ENCODE data around the gene XAGE5. TPM values are rescaled to one million over a fixed set of nuclear protein-coding genes. Genes with fewer than 3 reads are reported as not detected.

Gene XAGE5
- total RNA-seq, 2 experiments from 2014 or later, result not detected

Other genes with a start within 250 kb of the XAGE5 start
- gene SSX7, start 156.4 kb upstream of the XAGE5 start, total RNA-seq, result not detected
- gene SSX2, start 104.1 kb upstream of the XAGE5 start, total RNA-seq, result not detected
- not detected for gene SSX2B, start 60.0 kb upstream of the XAGE5 start, total RNA-seq
- not detected for gene SPANXN5, start 13.9 kb upstream of the XAGE5 start, total RNA-seq
- not detected for gene XAGE3, start 56.8 kb downstream of the XAGE5 start, total RNA-seq
- gene FAM156B, start 86.0 kb downstream of the XAGE5 start, total RNA-seq, result 10 to 100 TPM; 15.8 to 17.0 TPM
- 10 to 100 TPM; 22.7 to 23.7 TPM for gene FAM156A, start 147.2 kb downstream of the XAGE5 start, total RNA-seq
- gene GPR173, start 237.5 kb downstream of the XAGE5 start, total RNA-seq, result under 1 TPM; 0.56 to 0.64 TPM

Data from activated naive CD8-positive, alpha-beta T cell treated with anti-CD3 and anti-CD28 coated beads for 36 hours (primary cell).